ENCODE results near the gene ZNF578. TPM values are rescaled to one million over a fixed set of nuclear protein-coding genes. Genes with fewer than 3 reads are reported as not detected.
"Not testable (repeated sequence)": the region's sequence is repeated elsewhere in the genome, so short reads cannot be mapped to it uniquely, and the experiment has no call there.

ZNF578 gene
- total and polyA plus RNA-seq, 3 experiments from 2014 or later, result 0.88 to 4.5 (median 1.9) TPM

DNA sequence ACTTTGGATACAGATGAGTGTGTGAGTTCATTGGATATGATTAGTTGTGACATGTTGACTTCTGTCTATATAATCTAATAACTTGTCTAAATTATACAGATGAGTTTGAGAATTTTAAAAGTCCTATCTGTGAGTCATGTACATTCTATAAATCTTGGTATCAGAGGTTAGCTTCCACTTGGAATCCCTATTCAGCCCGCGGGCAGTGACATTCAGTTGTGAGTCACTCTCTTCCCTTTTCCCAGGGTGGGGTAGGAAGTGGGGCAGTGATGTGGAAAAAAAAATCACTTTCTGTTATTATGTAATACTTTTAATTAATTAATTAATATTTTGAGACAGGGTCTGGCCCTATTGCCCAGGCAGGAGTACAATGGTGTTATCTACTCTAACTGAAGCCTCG lies 41.2 kb downstream of the ZNF578 start:
- Mint-ChIP-seq H3K27ac (no peak overlapping the region), H3K4me3 (no peak overlapping the region), H3K9me3 (peaks cover 35 to 82% (median 68%) of the 10 kb centered on the region in 5 donors), H3K4me1 (no peaks in the 10 kb centered on the region), H3K27me3 (peaks cover 3 to 4% of the 10 kb centered on the region in 2 donors), H3K36me3 (peaks cover 5 to 38% (median 33%) of the 10 kb centered on the region in 3 donors)
- Histone ChIP-seq H3K27ac (ENCODE audit: low read depth, low read length) (no peak overlapping the region), H3K4me3 (ENCODE audit: low read length) (no peak overlapping the region), H3K36me3 (ENCODE audit: insufficient read depth, low read length) (no peaks in the 10 kb centered on the region), H3K4me1 (ENCODE audit: insufficient read depth, low read length) (no peaks in the 10 kb centered on the region), H3K9me3 (ENCODE audit: low read length) (no peaks in the 10 kb centered on the region), H3K27me3 (ENCODE audit: insufficient read depth, low read length, poor library complexity, severe bottlenecking) (no peaks in the 10 kb centered on the region)
- no peak for DNase-seq
- ChIA-PET CTCF (no interaction called here), POLR2A (no interaction called here)

DNA sequence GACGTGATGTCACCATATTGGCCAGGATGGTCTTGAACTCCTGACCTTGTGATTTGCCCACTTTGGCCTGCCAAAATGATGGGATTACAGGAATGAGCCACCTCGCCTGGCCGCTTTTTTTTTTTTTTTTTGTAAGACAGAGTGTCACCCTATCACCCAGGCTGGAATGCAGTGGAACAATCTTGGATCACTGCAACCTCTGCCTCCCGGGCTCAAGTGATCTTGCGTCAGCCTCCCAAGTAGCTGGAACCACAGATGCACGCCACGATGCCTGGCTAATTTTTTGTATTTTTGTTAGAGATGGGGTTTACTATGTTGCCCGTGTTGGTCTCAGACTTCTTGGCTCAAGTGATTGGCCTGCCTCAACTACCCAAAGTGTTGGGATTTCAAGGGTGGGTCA lies 45.2 kb downstream of the ZNF578 start:
- no peaks in the 10 kb centered on the region for H3K4me1 Mint-ChIP-seq
- H3K4me3 ChIP-seq (ENCODE audit: low read length), result no peak overlapping the region
- H3K36me3 Mint-ChIP-seq, result peaks cover 9 to 52% (median 51%) of the 10 kb centered on the region in 3 donors
- no peaks in the 10 kb centered on the region for H3K4me1 ChIP-seq (ENCODE audit: insufficient read depth, low read length)
- POLR2A ChIA-PET, result no interaction called here
- no peak overlapping the region for H3K4me3 Mint-ChIP-seq
- H3K27me3 Mint-ChIP-seq, result peaks cover 0 to 2% of the 10 kb centered on the region in 2 donors
- H3K9me3 ChIP-seq (ENCODE audit: low read length), result no peaks in the 10 kb centered on the region
- H3K27me3 ChIP-seq (ENCODE audit: insufficient read depth, low read length, poor library complexity, severe bottlenecking), result no peaks in the 10 kb centered on the region
- CTCF ChIA-PET, result no interaction called here
- no peak overlapping the region for H3K27ac Mint-ChIP-seq
- no peak for DNase-seq
- no peaks in the 10 kb centered on the region for H3K36me3 ChIP-seq (ENCODE audit: insufficient read depth, low read length)
- H3K9me3 Mint-ChIP-seq, result peaks cover 37 to 85% (median 61%) of the 10 kb centered on the region in 5 donors
- H3K27ac ChIP-seq (ENCODE audit: low read depth, low read length), result no peak overlapping the region

DNA sequence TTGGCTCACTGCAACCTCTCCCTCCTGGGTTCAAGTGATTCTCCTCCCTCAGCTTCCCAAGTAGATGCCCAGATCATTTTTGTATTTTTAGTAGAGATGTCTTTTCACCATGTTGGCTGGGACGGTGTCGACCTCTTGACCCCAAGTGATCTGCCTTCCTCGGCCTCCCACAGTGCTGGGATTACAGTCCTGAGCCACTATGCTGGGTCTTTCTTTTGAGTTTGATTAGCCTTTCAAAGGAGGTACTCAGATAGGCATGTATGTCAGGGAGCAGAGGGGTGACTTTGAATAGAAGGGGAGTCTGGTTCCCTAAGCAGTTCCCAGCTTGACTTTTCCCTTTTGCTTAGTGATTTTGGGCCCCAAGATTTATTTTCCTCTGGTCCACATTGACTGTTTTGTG lies 47.1 kb downstream of the ZNF578 start:
- DNase-seq; H3K36me3 ChIP-seq (ENCODE audit: insufficient read depth, low read length); H3K27me3 Mint-ChIP-seq; H3K4me1 ChIP-seq (ENCODE audit: insufficient read depth, low read length); H3K27ac Mint-ChIP-seq; H3K27ac ChIP-seq (ENCODE audit: low read depth, low read length); POLR2A ChIA-PET; H3K4me3 Mint-ChIP-seq; H3K9me3 ChIP-seq (ENCODE audit: low read length); H3K4me1 Mint-ChIP-seq; CTCF ChIA-PET; H3K4me3 ChIP-seq (ENCODE audit: low read length); H3K27me3 ChIP-seq (ENCODE audit: insufficient read depth, low read length, poor library complexity, severe bottlenecking): not testable (repeated sequence)
- Mint-ChIP-seq H3K36me3 (peaks cover 8 to 64% (median 56%) of the 10 kb centered on the region in 3 donors), H3K9me3 (peaks cover 32 to 81% (median 58%) of the 10 kb centered on the region in 5 donors)

DNA sequence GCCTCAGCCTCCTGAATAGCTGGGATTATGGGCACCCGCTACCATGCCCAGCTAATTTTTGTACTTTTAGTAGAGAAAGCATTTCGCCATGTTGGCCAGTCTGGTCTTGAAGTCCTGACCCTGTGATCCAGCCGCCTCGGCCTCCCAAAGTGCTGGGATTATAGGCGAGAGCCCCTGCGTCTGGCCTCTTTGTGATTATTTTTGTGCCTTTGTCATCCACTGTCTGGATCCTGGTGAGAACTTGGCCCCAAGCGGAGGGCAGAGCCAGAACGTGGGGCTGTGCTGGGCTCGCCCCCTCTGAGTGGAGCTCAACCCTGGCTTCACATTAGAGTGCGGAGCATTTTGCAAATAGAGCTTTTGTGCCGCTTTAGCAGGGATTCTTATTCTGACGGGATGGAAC lies 47.6 kb downstream of the ZNF578 start:
- H3K27me3 Mint-ChIP-seq; POLR2A ChIA-PET; H3K36me3 ChIP-seq (ENCODE audit: insufficient read depth, low read length); CTCF ChIA-PET; H3K4me3 ChIP-seq (ENCODE audit: low read length); H3K9me3 ChIP-seq (ENCODE audit: low read length); H3K27me3 ChIP-seq (ENCODE audit: insufficient read depth, low read length, poor library complexity, severe bottlenecking); H3K27ac Mint-ChIP-seq; H3K4me1 ChIP-seq (ENCODE audit: insufficient read depth, low read length); DNase-seq; H3K4me1 Mint-ChIP-seq; H3K4me3 Mint-ChIP-seq; H3K27ac ChIP-seq (ENCODE audit: low read depth, low read length): not testable (repeated sequence)
- peaks cover 8 to 64% (median 59%) of the 10 kb centered on the region in 3 donors for H3K36me3 Mint-ChIP-seq
- H3K9me3 Mint-ChIP-seq, result peaks cover 32 to 81% (median 55%) of the 10 kb centered on the region in 5 donors

DNA sequence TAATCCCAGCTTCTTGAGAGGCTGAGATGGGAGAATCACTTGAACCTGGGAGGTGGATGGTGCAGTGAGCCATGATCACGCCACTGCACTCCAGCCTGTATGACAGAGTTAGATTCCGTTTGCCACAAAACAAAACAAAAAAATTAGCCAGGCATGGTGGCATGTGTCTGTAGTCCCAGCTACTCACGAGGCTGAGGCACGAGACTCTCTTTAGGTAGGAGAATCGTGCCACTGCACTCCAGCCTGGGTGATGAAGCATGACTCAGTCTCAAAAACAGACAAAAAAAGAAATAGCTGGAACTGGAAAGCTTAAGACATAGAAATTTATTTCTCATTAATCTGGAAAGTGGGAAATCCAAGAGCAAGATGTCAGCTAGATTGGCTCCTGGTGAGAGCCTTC lies 53.9 kb downstream of the ZNF578 start:
- H3K4me1 Mint-ChIP-seq, result no peaks in the 10 kb centered on the region
- H3K4me3 Mint-ChIP-seq, result no peak overlapping the region
- no peak for DNase-seq
- Histone ChIP-seq H3K9me3 (ENCODE audit: low read length) (no peaks in the 10 kb centered on the region), H3K36me3 (ENCODE audit: insufficient read depth, low read length) (no peaks in the 10 kb centered on the region), H3K4me1 (ENCODE audit: insufficient read depth, low read length) (no peaks in the 10 kb centered on the region), H3K4me3 (ENCODE audit: low read length) (no peak overlapping the region), H3K27ac (ENCODE audit: low read depth, low read length) (no peak overlapping the region), H3K27me3 (ENCODE audit: insufficient read depth, low read length, poor library complexity, severe bottlenecking) (no peaks in the 10 kb centered on the region)
- no peaks in the 10 kb centered on the region for H3K27me3 Mint-ChIP-seq
- ChIA-PET POLR2A (no interaction called here), CTCF (no interaction called here)
- peaks cover 4 to 72% (median 64%) of the 10 kb centered on the region in 3 donors for H3K36me3 Mint-ChIP-seq
- H3K27ac Mint-ChIP-seq, result peak overlapping the region in 1 of 8 donors; percentile 73
- H3K9me3 Mint-ChIP-seq, result peaks cover 26 to 88% (median 52%) of the 10 kb centered on the region in 5 donors

DNA sequence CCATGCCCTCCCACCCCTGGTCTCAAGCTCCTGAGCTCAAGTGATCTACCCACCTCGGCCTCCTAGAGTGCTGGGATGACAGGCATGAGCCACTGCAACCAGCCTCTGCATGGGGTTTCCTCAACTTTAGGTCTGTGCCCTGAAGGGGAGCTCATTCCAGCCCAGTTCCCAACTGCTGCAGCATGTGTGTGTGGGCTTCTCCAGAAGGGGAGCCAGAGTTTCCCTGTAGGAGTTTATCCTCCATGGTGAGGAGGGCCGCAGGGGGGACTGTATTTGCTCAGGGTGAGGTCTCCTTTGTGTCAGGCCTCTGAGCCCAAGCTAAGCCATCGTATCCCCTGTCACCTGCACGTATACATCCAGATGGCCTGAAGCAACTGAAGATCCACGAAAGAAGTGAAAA lies 62.8 kb downstream of the ZNF578 start:
- Mint-ChIP-seq H3K27ac (no peak overlapping the region), H3K4me3 (no peak overlapping the region), H3K4me1 (peaks cover 0 to 1% (median 0%) of the 10 kb centered on the region in 3 donors), H3K36me3 (peaks cover 9 to 49% (median 22%) of the 10 kb centered on the region in 3 donors), H3K9me3 (peaks cover 19 to 94% (median 68%) of the 10 kb centered on the region in 5 donors), H3K27me3 (peaks cover 2 to 18% of the 10 kb centered on the region in 2 donors)
- Histone ChIP-seq H3K4me1 (ENCODE audit: insufficient read depth, low read length) (no peaks in the 10 kb centered on the region), H3K4me3 (ENCODE audit: low read length) (no peak overlapping the region), H3K36me3 (ENCODE audit: insufficient read depth, low read length) (no peaks in the 10 kb centered on the region), H3K27me3 (ENCODE audit: insufficient read depth, low read length, poor library complexity, severe bottlenecking) (no peaks in the 10 kb centered on the region), H3K27ac (ENCODE audit: low read depth, low read length) (no peak overlapping the region), H3K9me3 (ENCODE audit: low read length) (no peaks in the 10 kb centered on the region)
- POLR2A ChIA-PET, result no interaction called here
- CTCF ChIA-PET, result no interaction called here
- no peak for DNase-seq

DNA sequence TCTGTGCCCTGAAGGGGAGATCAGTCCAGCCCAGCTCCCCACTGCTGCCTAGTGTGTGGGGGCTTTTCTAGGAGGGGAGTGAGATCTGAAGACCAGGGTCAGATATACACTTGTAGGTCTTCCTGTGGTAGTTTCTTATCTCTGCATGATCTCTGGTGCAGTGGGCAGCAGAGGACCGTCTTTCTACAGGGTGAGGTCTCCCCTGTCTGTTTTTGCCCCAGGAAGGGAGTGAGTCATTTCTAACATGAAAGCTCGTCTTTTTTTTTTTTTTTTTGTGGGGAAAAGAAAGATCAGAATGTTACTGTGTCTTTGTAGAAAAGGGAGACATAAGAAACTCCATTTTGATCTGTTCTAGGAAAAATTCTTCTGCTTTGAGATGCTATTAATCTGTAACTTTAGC lies 65.3 kb downstream of the ZNF578 start:
- no peak overlapping the region for H3K4me3 ChIP-seq (ENCODE audit: low read length)
- Mint-ChIP-seq H3K4me1 (peaks cover 0 to 1% (median 0%) of the 10 kb centered on the region in 3 donors), H3K27ac (no peak overlapping the region), H3K27me3 (peaks cover 4 to 18% of the 10 kb centered on the region in 2 donors), H3K9me3 (peaks cover 11 to 85% (median 45%) of the 10 kb centered on the region in 5 donors), H3K36me3 (peaks cover 7 to 43% (median 11%) of the 10 kb centered on the region in 3 donors), H3K4me3 (no peak overlapping the region)
- H3K27ac ChIP-seq (ENCODE audit: low read depth, low read length), result no peak overlapping the region
- no peaks in the 10 kb centered on the region for H3K36me3 ChIP-seq (ENCODE audit: insufficient read depth, low read length)
- CTCF ChIA-PET, result interaction anchor here (0.6 kb wide), 1 partner anchor 611 kb away, joined by 3 read pairs; no protein-coding TSS in a partner anchor
- H3K4me1 ChIP-seq (ENCODE audit: insufficient read depth, low read length), result no peaks in the 10 kb centered on the region
- POLR2A ChIA-PET, result no interaction called here
- H3K9me3 ChIP-seq (ENCODE audit: low read length), result no peaks in the 10 kb centered on the region
- no peaks in the 10 kb centered on the region for H3K27me3 ChIP-seq (ENCODE audit: insufficient read depth, low read length, poor library complexity, severe bottlenecking)
- no peak for DNase-seq

DNA sequence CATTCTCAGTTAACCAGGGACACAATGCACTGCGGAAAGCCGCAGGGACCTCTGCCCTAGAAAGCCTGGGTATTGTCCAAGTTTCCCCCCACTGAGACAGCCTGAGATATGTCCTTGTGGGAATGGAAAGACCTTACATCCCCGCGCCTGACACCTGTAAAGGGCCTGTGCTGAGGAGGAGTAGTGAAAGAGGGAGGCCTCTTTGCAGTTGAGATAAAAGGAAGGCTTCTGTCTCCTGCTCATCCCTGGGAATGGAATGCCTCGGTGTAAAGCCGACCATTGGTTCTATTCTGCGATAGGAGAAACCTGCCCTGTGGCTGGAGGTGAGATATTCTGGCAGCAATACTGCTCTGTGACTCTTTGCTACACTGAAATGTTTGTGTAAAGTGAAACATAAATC lies 65.8 kb downstream of the ZNF578 start:
- H3K27ac Mint-ChIP-seq; H3K4me3 Mint-ChIP-seq; CTCF ChIA-PET; H3K27ac ChIP-seq (ENCODE audit: low read depth, low read length); H3K36me3 ChIP-seq (ENCODE audit: insufficient read depth, low read length); H3K4me3 ChIP-seq (ENCODE audit: low read length); DNase-seq; H3K4me1 ChIP-seq (ENCODE audit: insufficient read depth, low read length); H3K9me3 ChIP-seq (ENCODE audit: low read length); H3K4me1 Mint-ChIP-seq; POLR2A ChIA-PET; H3K27me3 ChIP-seq (ENCODE audit: insufficient read depth, low read length, poor library complexity, severe bottlenecking): not testable (repeated sequence)
- Mint-ChIP-seq H3K36me3 (peaks cover 4 to 38% (median 5%) of the 10 kb centered on the region in 3 donors), H3K27me3 (peaks cover 4 to 18% of the 10 kb centered on the region in 2 donors), H3K9me3 (peaks cover 11 to 82% (median 40%) of the 10 kb centered on the region in 5 donors)

DNA sequence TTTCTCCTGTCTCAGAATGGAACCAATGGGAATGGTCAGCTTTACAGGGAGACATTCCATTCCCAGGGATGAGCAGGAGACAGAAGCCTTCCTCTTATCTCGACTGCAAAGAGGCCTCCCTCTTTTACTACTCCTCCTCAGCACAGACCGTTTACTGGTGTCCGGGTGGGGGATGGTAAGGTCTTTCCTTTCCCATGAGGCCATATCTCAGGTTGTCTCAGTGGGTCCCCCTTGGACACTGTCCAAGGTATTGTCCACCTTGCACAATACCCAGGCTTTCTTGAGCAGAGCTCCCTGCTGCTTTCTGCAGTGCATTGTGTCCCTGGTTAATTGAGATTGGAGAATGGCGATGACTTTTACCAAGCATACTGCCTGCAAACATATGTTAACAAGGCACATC lies 66.7 kb downstream of the ZNF578 start:
- no peak for DNase-seq
- Histone ChIP-seq H3K27me3 (ENCODE audit: insufficient read depth, low read length, poor library complexity, severe bottlenecking) (no peaks in the 10 kb centered on the region), H3K4me1 (ENCODE audit: insufficient read depth, low read length) (no peaks in the 10 kb centered on the region), H3K36me3 (ENCODE audit: insufficient read depth, low read length) (no peaks in the 10 kb centered on the region), H3K27ac (ENCODE audit: low read depth, low read length) (no peak overlapping the region), H3K9me3 (ENCODE audit: low read length) (no peaks in the 10 kb centered on the region), H3K4me3 (ENCODE audit: low read length) (no peak overlapping the region)
- Mint-ChIP-seq H3K4me1 (peaks cover 0 to 1% (median 0%) of the 10 kb centered on the region in 3 donors), H3K27me3 (peaks cover 4 to 18% of the 10 kb centered on the region in 2 donors), H3K36me3 (peaks cover 3 to 37% (median 4%) of the 10 kb centered on the region in 3 donors), H3K27ac (no peak overlapping the region), H3K9me3 (peaks cover 11 to 78% (median 36%) of the 10 kb centered on the region in 5 donors), H3K4me3 (no peak overlapping the region)
- ChIA-PET CTCF (no interaction called here), POLR2A (no interaction called here)

All from CD8-positive, alpha-beta memory T cell (primary cell).